ENCODE results near the gene YKT6.

DNA sequence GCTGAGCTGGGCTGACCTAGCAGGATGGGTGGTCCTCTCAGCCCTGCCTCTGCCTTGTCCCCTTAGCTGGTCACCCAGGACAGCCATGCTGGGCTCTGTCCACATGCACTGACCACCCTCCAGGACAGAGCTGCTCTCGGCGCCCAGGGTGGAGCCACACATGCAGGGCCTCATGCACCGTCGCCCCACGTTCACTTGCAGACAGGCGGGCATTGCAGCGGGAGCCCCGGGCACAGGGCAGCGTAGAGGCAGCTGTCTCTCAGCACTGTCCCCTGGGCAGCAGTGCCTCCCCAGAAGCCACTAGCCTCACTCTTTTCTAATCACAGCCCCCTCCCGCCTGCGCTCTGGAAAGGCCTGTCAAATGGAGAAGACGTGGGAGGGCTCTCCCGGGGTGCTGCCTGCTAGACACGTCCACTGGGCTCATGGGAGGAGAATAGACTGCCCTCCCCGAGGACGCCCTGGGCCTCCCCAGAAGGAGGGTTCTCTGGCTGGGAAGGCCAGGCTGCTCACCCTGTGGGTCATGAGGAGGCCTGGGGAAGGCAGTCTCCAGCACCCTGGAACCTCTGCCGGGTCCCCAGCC is 37.4 kb downstream of the YKT6 start:
- TF ChIP-seq, protein P1, sequence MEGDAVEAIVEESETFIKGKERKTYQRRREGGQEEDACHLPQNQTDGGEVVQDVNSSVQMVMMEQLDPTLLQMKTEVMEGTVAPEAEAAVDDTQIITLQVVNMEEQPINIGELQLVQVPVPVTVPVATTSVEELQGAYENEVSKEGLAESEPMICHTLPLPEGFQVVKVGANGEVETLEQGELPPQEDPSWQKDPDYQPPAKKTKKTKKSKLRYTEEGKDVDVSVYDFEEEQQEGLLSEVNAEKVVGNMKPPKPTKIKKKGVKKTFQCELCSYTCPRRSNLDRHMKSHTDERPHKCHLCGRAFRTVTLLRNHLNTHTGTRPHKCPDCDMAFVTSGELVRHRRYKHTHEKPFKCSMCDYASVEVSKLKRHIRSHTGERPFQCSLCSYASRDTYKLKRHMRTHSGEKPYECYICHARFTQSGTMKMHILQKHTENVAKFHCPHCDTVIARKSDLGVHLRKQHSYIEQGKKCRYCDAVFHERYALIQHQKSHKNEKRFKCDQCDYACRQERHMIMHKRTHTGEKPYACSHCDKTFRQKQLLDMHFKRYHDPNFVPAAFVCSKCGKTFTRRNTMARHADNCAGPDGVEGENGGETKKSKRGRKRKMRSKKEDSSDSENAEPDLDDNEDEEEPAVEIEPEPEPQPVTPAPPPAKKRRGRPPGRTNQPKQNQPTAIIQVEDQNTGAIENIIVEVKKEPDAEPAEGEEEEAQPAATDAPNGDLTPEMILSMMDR (conservative IDR thresholded peaks at IDR 0.05) = no peak
- no peak for TF ChIP-seq ZFX (IDR thresholded peaks at IDR 0.05)
